Keratinocyte (primary cell): ENCODE results near the gene IVL. TPM values are rescaled to one million over a fixed set of nuclear protein-coding genes. Genes with fewer than 3 reads are reported as not detected.

Experiments
- DNase-seq: peaks from one replicate; pipeline ENCODE4 v3.0.0-alpha.2; 2011; ENCODE audit warnings: low read depth, missing footprints, low spot score
- FAIRE-seq: peaks from 2 replicates; lab custom pipeline; 2011; peaks lifted over from hg19 to GRCh38; lab: Jason Lieb, UNC
- H2AFZ ChIP-seq: 2 replicates; pipeline ENCODE4 v1.6.0; 2012; ENCODE audit warnings: low read length, control low read depth, inconsistent platforms; ENCODE audit not compliant: control insufficient read depth
- H3K27ac ChIP-seq: 2 replicates; pipeline ENCODE4 v1.5.1; 2011; ENCODE audit warnings: low read length; ENCODE audit not compliant: control insufficient read depth, insufficient read depth
- H3K27me3 ChIP-seq: 3 replicates; pipeline ENCODE4 v1.6.0; 2011; ENCODE audit warnings: low read length; ENCODE audit not compliant: control insufficient read depth, insufficient read depth; ENCODE audit errors: extremely low read depth
- H3K36me3 ChIP-seq, 2 experiments: 2 replicates in 1 of 2; 3 replicates in 1 of 2; pipeline ENCODE4 v1.5.1; 2011; ENCODE audit warnings: low read length in 2 of 2, mild to moderate bottlenecking in 1 of 2; ENCODE audit not compliant: control insufficient read depth in 2 of 2, insufficient read depth in 2 of 2; ENCODE audit errors: extremely low read depth in 1 of 2
- H3K4me1 ChIP-seq: 3 replicates; pipeline ENCODE4 v1.5.1; 2011; ENCODE audit warnings: low read length; ENCODE audit not compliant: control insufficient read depth, insufficient read depth; ENCODE audit errors: extremely low read depth
- H3K4me2 ChIP-seq: 3 replicates; pipeline ENCODE4 v1.6.0; 2011; ENCODE audit warnings: low read depth, low read length; ENCODE audit not compliant: control insufficient read depth, insufficient read depth; ENCODE audit errors: extremely low read depth
- H3K4me3 ChIP-seq, 3 experiments: fragments of 200-600 bp in 1 of 3; sonication (generic) in 1 of 3; 2 replicates in 2 of 3; 3 replicates in 1 of 3; pipeline ENCODE4 v1.5.1; 2011 to 2016; ENCODE audit warnings: low read length in 3 of 3, mild to moderate bottlenecking in 3 of 3, control low read depth in 2 of 3, inconsistent platforms in 1 of 3, low read depth in 1 of 3, mixed read lengths in 1 of 3, mixed run types in 1 of 3, moderate library complexity in 1 of 3; ENCODE audit not compliant: control insufficient read depth in 2 of 3, insufficient read depth in 2 of 3; ENCODE audit errors: extremely low read depth in 1 of 3
- H3K79me2 ChIP-seq: 2 replicates; pipeline ENCODE4 v1.6.0; 2012; ENCODE audit warnings: low read length; ENCODE audit not compliant: control insufficient read depth, insufficient read depth
- H3K9ac ChIP-seq: 3 replicates; pipeline ENCODE4 v1.6.0; 2011; ENCODE audit warnings: low read length; ENCODE audit not compliant: control insufficient read depth, insufficient read depth; ENCODE audit errors: extremely low read depth
- H3K9me1 ChIP-seq: 3 replicates; pipeline ENCODE4 v1.6.0; 2011; ENCODE audit warnings: low read length; ENCODE audit not compliant: control insufficient read depth, insufficient read depth; ENCODE audit errors: extremely low read depth
- H3K9me3 ChIP-seq: 2 replicates; pipeline ENCODE4 v1.5.1; 2012; ENCODE audit warnings: low read depth, low read length; ENCODE audit not compliant: control insufficient read depth
- H4K20me1 ChIP-seq: 3 replicates; pipeline ENCODE4 v1.6.0; 2011; ENCODE audit warnings: low read length; ENCODE audit not compliant: control insufficient read depth, insufficient read depth; ENCODE audit errors: extremely low read depth
- EZH2 ChIP-seq: IDR thresholded peaks from one replicate; pipeline ENCODE4 v1.6.1; 2012; ENCODE audit warnings: inconsistent platforms, mild to moderate bottlenecking, low read length, moderate library complexity
- dilution Hi-C: fragments of 300-500 bp; cut with MboI; formaldehyde crosslinking; loops from one replicate; pipeline ENCODE4 v1.7.0; 2020; ENCODE audit warnings: low sequenced_read_pairs; ENCODE audit not compliant: extremely low pct_ligation_motif_present
- polyA plus RNA-seq, 5 experiments: library from polyadenylated mRNA; depleted of rRNA in 3 of 5; stranded (reverse) in 3 of 5; stranded (forward) in 1 of 5; unstranded in 1 of 5; fragments of >200 nt; gene quantifications; 1 replicate in 1 of 5; 2 replicates in 3 of 5; 3 replicates in 1 of 5; pipeline versions ENCODE4 v1.2.1 to v1.2.3, GENCODE V29; 2011 to 2012; ENCODE audit warnings: missing spikeins in 2 of 5, low read depth in 1 of 5, low replicate concordance in 1 of 5
- TF ChIP-seq, protein P1 (sequence below), 3 experiments: IDR thresholded peaks in 1 of 3; conservative IDR thresholded peaks in 1 of 3; optimal IDR thresholded peaks in 1 of 3; 2 replicates in 2 of 3; 3 replicates in 1 of 3; pipeline versions ENCODE3 to v1.5.1; 2011; ENCODE audit warnings: low read length in 3 of 3, mild to moderate bottlenecking in 3 of 3, moderate library complexity in 2 of 3, control low read depth in 1 of 3, inconsistent platforms in 1 of 3; ENCODE audit not compliant: insufficient read depth in 2 of 3; ENCODE audit errors: extremely low read depth in 1 of 3

IVL gene
- polyA plus RNA-seq, 1 donor (not counting 4 experiments of a cell fraction or from before 2014, with no cell fraction given), result 89.2 TPM

DNA sequence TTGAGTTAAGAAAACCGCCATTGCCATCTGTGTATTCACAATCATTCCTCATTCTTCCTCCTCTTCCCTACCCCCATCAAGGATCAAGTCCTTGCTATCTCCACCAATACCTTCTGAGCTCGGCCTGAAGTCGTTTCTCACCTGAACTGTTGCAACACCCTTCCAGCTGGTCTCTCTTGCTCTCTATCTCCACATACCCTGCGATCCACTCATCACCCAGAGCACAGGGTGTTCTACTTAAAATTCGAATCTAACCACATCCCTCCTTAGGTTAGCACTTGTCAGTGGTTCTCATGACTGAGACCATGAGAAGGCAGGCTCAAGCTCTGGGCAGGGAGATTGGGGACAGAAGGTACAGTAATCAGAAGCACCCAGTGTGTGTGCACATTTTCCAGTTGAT lies 4.6 kb downstream of the IVL start:
- Histone ChIP-seq H3K4me2 (peak overlapping the region; percentile 3), H3K27ac (no peak overlapping the region), H4K20me1 (no peaks in the 10 kb centered on the region), H3K79me2 (no peaks in the 10 kb centered on the region), H3K27me3 (no peaks in the 10 kb centered on the region), H2AFZ (peak overlapping the region; percentile 20), H3K4me3 (no peak overlapping the region), H3K9ac (no peak overlapping the region), H3K4me1 (peaks cover 11% of the 10 kb centered on the region), H3K9me1 (no peaks in the 10 kb centered on the region), H3K9me3 (no peaks in the 10 kb centered on the region), H3K36me3 (no peaks in the 10 kb centered on the region)
- FAIRE-seq (peak; percentile 58), DNase-seq (peak; percentile 82)
- dilution Hi-C loops, result no loop called here
- no peak for TF ChIP-seq EZH2
- TF ChIP-seq, protein P1, sequence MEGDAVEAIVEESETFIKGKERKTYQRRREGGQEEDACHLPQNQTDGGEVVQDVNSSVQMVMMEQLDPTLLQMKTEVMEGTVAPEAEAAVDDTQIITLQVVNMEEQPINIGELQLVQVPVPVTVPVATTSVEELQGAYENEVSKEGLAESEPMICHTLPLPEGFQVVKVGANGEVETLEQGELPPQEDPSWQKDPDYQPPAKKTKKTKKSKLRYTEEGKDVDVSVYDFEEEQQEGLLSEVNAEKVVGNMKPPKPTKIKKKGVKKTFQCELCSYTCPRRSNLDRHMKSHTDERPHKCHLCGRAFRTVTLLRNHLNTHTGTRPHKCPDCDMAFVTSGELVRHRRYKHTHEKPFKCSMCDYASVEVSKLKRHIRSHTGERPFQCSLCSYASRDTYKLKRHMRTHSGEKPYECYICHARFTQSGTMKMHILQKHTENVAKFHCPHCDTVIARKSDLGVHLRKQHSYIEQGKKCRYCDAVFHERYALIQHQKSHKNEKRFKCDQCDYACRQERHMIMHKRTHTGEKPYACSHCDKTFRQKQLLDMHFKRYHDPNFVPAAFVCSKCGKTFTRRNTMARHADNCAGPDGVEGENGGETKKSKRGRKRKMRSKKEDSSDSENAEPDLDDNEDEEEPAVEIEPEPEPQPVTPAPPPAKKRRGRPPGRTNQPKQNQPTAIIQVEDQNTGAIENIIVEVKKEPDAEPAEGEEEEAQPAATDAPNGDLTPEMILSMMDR (optimal IDR thresholded peaks at IDR 0.05 in 1 of 3, IDR thresholded peaks at IDR 0.05 in 1 of 3, conservative IDR thresholded peaks at IDR 0.05 in 1 of 3; ENCODE audit: extremely low read depth in 1 of 3, insufficient read depth in 2 of 3, low read length in 3 of 3), result no peak

DNA sequence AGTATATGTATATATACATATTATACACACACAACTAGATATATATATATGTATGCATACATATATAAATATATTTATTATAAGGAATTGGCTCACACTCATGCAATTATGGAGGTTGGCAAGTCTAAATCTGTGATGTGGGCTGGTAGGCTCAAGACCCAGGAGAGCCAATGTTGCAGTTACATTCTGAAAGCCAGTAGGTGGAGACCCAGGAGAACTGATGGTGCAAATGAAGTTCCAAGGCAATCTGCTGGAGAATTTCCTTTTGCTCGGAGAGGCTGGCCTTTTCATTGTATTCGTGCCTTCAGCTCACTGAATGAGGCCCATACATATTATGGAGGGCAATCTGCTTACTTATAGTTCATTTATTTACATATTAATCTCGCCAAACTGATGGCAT lies 9.4 kb downstream of the IVL start:
- H3K4me3 ChIP-seq, result no peak overlapping the region
- peak; percentile 76 for FAIRE-seq
- dilution Hi-C loops, result no loop called here

More for the DNA sequence above, 9.4 kb downstream of the IVL start:
- H3K4me2 ChIP-seq, result no peak overlapping the region
- no peak for DNase-seq
- no peaks in the 10 kb centered on the region for H3K79me2 ChIP-seq
- no peak overlapping the region for H3K9ac ChIP-seq
- H3K9me1 ChIP-seq, result no peaks in the 10 kb centered on the region
- no peak overlapping the region for H3K27ac ChIP-seq
- no peaks in the 10 kb centered on the region for H3K36me3 ChIP-seq
- no peaks in the 10 kb centered on the region for H3K27me3 ChIP-seq
- H3K9me3 ChIP-seq, result no peaks in the 10 kb centered on the region
- H4K20me1 ChIP-seq, result no peaks in the 10 kb centered on the region
- TF ChIP-seq, protein P1 (optimal IDR thresholded peaks at IDR 0.05 in 1 of 3, IDR thresholded peaks at IDR 0.05 in 1 of 3, conservative IDR thresholded peaks at IDR 0.05 in 1 of 3; ENCODE audit: extremely low read depth in 1 of 3, insufficient read depth in 2 of 3, low read length in 3 of 3), result peak; percentile 20 to 83 (median 50)
- TF ChIP-seq EZH2, result no peak
- H2AFZ ChIP-seq, result peak overlapping the region; percentile 57
- H3K4me1 ChIP-seq, result peaks cover under 1% of the 10 kb centered on the region
